NCI-H2196 (cell line): Measurements from ENCODE around the gene TBCD.

Experiments used
- DNase-seq: peaks from one replicate; lab custom pipeline; 2025; ENCODE audit not compliant: unreplicated experiment; lab: John Stamatoyannopoulos, UW

Gene TBCD

DNA sequence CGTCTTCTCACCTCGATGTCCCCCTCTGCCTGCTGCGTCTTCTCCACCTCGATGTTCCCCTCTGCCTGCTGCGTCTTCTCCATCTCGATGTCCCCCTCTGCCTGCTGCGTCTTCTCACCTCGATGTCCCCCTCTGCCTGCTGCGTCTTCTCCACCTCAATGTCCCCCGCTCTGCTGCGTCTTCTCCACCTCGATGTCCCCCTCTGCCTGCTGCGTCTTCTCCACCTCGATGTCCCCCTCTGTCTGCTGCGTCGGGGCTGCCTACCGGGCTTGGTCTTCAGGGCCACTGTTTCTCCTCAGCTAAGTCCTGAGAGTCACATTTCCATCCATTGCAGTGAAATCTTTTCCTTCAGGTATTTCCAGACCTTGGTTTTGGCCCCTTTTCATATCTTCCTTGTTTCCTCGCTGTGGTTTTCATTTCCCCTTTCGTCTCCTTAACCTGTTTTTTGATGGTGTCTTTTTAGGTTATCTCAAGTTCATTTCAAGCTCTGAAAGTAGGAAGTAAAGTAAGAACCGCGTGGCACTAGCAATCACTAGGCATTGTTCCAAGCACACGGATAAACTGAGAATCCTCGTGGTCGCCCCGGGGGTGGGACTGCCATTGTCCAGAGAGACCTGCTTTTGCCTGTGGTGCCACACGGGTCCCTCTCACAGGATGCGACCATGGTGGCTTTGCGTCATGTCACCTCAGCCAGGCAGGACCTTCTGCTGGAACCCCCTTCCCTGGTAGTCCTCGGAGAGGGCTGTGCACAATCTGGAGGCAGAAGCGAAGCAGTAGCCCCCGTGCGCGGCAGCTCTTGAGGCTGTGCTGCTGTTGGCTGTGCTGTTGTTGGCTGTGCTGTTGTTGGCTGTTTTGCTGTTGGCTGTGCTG, 97.4 kb downstream of the TBCD start:
- no peak for DNase-seq

DNA sequence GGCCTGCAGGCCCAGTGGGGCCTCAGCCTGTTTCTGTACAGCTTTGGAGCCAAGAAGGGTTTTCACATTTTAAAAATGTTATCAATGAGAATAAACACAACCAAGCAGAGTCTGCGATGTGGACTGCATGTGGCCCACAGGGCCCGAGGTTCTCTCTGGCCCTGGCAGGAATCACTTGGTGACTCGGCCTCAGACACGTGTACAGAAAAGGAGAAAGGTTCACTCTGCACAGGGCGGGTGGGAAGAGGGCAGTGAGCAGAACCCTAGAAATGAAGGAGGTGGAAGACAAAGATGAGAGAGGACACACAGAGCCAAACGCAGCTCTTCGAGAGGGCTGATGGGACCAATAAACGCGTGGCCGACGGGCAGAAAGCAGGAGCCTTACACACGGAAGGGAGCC, 99.5 kb downstream of the TBCD start:
- no peak for DNase-seq

DNA sequence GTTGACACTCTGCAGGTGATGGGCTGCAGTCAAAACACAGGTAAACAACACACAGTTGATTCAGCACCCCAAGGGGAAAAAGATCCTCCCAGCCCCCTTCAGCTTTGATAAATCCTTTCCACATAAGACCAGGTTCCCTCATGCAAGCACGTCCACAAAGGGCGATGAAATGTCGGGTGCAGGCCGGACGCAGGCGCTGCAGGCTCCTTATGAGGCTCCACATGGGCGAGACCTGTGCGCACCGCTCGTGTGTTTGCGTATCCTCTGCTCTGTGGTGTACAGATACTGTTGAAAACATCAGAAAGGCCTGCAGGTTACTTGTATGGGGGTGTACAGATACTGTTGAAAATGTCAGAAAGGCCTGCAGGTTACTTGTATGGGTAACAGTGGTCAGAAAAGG, 102.4 kb downstream of the TBCD start:
- no peak for DNase-seq

DNA sequence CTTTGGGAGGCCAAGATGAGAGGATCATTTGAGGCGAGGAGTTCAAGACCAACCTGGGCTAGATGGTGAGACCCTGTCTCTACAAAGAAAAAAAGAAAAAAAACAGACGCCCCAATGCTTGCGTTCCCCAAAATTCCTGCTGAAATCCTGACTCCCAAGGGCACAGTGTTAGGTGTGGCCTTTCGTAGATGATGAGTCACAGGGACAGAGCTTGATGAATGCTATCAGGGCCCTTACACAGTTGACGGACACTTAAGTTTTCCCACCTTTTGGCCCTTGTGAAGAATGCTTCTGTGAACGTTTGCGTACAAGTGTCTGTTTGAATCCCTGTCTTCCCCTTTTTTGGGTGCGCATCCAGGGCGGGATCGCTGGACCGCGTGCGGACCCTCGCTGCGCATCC, 104.5 kb downstream of the TBCD start:
- no peak for DNase-seq

DNA sequence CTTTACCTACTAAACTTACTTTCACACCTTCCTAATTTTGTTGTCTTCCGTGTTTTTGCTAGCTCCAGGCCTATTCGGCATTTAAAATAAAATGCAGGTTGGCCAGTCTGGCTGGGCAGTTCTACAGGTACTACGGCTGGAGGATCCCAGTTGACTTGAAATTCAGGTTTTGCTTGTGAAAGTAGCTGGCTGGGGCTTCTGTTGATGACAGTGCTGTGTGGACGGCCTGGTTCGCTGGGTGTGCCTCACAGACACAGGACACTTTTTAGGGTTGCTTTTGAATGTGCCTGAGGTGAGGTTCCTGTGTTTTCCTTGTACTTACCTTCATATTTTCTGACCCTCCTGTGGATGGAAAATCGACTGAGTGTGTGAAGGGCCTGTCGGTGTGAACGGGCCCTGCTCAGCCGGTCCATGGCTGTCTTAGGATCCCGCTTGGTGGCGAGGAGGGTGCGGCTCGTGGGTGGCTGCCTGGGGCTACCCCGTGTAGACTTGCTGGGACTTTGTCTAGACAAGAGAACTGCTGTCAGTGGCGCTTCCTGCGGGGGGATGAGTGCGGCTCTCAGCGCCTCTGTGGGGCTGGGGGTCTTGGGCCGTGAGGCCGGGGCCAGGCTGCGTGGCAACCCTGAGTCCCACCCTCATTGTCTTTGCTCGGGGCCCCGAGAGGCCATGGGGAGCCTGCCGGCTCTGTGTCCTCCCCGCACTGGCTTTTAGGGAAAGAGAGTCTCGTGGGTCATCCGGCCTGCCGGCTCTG, 106.7 kb downstream of the TBCD start:
- no peak for DNase-seq

DNA sequence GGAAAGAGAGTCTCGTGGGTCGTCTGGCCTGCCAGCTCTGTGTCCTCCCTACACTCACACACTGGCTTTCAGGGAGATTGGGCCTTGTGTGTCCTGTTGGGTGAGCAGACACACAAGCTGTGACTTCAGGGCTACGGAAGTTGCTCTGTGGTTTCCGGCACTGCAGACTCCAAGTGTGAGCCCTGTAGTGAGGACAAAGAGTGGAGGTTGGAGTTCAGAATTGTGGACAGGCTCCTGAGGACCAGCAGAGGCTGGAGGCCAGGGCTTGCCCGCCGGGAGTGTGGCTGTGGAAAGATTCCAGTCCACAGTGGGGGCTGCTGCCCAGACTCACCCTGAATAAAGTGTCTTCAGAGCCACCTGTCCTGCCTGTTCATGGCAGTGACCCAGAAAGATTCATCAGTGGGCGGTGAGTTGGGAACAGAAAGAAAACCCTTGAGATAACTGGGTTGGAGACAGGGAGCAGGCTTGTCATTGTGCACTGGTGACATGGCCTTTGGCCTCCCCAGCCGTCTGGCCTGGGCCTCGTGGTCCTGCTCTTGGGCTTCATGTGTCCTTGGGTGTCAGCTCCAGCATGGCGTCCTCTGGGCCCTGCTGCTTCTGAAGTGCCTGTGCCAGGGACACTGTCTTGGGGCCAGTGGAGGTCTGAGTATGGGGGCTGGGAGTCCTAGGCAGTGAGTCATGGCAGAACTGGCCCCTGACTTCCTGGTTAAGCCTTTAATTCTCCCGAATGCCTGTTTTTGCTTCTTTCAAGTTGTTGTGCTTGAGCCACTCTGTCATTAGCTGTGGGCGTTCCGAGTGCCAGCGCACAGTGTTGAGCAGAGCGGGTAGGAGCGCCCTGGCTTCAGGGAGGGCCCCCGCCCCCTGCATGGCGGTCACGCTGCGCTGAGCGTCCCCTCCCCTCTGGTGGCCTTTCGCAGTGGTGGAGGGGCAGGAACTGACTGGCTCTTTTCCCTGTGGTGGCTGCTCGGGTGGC, 107.9 kb downstream of the TBCD start:
- peak; percentile 24 for DNase-seq

DNA sequence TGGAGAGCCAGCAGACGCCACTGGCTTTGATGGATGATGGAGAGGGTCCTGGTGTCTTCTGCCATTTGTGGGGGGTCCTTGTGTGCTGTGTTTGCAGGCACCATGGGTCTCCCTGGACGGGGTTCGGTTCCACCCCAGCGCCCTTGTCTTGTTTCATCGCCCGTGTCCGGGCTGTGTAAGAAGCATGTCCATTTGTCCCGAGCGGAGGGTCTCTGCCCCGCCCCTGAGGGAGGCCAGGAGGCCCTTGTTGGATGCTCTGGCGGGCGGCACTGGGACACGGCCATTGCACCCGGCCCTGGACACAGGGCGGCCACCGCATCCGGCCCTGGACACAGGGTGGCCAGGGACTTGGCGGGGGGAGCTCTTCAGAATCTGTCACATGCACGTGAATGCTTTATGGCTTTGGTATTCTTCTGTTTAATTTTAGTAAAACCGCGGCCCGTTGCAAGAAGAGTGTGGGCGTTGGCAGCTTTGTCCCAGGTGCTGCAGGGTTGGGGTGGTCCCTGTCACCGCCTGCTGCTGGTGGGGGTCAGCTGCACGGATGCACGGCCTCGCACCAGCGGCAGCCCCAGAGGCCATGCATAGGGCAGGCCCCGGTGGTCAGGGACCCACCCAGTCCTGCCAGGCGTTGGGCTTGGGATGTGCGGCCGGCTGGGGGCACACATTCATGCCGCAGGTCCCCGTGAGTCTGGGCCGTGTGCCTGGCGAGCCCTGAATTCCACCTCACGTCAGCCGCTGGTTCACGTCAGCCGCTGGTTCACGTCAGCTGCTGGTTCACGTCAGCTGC, 108.9 kb downstream of the TBCD start:
- DNase-seq: no peak

DNA sequence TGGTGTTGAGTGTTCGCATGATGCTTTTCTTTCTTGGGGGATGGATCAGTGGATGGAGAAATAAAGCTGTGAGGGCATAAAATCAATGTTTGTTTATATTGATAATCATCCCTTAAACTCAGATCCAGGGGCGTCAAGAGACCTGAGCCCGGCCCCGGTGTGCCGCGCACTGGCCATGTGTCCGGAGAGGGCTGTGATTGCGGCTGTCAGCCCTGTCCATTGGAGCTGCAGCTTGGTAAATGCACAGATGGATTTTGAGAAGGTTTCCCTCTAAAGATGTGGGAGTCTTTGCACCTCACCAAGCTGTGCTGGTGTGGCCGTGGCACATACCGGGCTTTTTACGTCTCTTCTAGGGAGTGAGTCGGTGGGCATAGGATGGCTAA, 109.5 kb downstream of the TBCD start:
- DNase-seq: no peak

DNA sequence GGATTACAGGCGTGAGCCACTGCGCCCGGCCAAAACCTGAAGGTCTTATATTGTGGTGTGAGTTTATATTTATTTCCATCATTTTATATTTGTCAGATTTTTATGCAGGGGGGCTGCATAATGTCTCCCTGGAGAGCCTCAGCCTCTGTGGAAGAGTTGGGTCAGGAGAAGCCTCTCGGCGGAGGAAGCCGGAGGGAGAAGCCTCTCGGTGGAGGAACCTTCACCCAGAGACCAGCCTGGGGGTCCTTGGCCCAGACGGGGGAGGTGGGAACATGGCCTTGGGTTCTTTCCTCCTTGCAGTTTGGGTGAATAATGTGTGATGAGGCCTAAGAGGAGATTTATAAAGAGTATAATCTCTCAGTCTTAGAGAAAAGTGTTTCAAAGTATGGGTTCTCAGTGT, 110.3 kb downstream of the TBCD start:
- no peak for DNase-seq

DNA sequence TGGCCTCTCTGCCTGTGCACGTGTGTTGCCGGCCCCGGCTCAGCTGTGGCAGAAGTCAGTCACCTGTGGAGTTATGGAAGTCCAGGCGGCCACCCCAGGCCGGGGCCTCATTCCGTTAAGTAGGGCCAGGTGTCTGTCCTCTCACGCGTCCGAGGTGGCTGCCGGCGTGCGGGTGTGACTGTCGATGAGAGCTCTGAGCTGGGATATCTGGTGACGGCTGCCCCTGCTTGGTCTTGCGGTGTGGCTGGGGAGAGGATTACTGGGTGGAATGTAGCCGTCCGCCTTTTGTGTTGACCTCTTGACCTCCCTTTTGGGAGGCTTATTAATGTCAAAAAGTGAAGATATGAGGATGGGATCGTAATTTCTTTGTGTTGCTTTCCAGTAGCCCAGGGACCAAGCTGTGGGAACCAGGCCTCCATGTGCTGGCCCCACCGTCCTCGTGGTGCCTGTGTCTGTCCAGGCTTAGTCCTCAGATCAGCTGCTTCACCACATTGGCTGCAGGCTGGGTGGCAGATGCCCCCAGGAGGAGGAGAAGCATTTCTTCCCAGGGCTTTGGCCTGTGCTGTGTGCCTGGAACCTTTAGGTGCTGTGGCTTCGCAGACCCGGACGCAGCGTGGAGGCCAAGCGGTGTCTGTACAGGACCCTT, 111.0 kb downstream of the TBCD start:
- no peak for DNase-seq

DNA sequence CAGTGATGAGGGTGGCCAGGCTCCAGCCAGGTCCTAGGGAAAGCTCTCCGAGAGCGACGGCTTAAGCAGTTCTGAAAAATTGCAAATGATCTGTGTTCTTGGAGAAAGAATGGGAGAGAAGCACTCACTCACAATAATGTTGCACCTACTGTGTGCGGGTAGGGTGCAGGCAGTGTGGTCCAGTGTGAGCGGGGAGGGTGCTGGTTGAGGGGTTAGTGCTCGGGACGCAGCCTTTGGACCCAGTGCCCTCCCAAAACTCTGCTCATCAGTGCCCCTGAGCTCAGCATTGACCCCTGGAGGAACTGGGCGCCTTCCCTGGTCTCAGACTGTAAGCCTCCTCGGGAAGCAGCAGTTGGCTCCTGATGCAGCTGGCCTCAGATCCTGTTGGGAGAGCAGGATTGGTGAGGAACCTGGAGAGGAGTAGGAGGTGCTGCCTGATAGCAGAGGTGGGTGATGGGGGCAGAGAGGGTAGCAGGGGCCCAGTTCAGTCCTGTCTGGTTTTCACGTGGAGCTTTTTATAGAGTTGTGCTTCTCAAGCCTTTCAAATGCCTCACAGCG, 111.6 kb downstream of the TBCD start:
- no peak for DNase-seq

DNA sequence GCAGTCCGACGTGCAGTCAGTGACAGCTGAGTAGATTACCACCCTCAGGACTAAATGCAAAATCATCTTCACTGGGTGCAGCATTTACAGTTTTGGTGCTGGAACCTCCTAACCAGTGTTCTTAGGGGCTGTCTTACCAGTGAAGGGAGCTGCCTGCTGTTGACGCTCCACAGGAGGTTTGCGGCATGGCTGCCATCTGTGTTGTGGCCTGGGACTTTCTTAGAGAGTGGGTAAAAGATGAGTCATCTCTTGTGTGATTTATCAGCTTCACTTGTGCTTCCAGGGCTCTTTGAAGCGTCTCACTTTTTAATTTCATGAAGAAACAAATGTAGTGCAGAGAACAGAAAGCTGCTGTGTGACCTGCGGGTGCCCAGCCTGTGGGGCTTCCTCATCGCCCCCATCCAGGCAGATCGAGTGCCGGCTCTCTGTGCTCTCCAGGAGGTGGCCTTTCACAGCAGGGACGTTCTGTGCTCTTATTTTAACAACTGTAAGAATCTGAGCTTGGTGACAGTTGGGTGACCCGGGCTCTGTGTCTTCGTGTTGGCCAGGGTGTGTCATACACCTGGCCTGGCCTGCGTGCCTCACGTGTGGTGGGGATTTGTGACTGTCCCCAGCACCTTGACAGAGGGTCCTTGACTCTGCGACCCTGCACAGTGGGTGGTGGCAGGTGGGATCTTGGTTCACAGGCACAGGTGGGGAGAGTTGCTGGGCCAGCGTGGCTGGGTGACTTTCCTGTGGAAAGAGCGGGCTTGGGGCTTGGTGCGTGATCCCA, 112.3 kb downstream of the TBCD start:
- no peak for DNase-seq

DNA sequence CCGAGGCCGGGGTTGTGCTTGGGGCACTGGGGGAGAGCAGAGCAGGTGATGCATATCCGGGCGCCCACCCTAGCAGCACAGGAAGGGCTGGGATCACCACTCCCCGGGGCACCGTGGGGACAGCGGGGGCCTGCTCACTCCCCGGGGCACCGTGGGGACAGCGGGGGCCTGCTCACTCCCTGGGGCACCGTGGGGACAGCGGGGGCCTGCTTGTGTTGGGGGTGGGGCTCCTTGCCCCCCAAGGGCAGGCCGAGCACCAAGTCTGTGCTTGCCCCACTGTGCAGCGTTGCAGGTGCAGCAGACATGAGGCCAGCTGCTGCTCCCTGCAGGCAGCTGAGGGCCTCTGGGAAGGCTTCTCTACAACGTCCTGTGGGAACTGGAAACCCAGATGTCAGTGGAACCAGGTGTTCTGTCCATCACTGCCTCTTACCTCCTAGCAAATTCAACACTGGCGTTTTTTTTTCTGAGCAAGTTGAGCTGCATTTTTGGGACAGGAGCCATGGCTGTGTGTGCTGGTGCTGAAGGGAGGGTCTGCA, 112.9 kb downstream of the TBCD start:
- peak; percentile 32 for DNase-seq

DNA sequence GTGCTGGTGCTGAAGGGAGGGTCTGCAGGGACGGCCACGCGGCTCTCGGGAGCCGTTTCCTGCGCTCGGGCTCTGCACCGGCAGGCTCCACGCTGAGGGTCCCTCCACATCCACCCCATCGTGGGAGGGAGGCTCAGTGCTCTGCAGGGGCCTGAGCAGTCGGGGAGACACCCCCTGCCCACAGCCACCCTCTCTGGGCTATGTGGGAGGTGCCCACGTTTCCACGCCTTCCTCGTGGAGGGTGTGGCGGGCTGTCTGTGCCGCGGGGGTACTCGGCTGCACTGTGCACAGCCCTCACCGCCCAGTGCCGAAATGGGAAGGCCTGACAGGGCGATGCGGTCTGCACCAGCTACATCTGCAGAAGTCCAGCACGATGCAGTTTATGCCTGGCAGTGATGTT, 113.4 kb downstream of the TBCD start:
- no peak for DNase-seq

DNA sequence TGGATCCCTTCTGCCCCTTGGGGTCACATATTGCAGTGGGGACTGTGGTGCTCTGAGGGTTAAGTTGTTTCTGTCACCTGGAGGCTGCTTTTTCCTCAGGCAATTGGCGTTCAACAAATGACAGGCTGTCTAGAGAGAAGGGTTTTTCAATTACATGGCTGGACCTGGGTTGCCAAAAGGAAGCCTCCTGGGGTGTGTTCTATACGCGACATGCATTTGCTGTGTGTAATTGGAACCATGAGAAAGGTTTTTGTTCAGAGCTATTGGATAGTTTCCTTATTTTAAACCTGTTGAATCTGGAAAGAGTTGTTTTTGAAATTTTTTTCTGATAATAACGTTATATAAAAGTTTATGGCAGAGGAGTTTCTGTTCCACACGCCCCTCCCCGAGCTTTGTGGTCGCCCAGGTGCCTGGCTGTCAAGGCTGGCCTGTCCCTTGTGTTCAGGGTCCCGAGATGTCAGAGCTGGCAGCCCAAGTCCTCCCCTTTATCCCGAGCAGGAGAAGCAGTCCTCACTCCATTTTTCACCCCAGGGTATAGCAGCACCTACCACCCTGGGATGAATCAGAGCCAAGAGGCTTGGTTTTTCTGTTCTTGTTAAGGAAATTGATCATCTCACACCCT, 114.0 kb downstream of the TBCD start:
- DNase-seq: no peak

DNA sequence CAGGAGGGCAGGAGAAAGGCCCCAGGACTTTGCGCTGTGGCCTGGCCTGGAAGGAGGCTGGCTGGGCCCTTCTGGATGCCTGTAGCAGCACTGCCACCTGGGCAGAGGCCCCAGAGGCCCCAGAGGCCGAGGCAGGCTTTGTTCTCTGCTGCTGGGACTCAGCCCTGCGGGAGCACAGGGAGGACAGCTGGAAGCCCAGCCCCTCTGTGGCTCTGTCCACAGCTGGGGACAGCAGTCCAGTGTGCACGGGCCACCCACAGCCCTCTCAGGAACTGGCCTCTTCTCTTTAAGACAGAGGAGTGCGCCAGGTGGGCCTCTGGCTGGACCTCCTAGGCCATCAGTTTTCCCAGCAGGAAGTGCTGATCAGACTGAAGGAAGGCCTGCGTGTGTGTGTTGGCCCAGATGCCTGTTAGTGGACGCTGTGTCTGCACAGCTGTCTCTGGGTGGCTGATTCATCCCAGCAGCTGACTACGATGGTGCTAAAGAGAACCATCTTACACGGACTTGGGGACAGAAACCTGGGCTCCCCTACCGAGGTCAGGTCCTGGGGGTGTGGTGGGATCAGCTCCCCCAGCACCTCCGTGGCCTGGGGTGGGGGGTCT, 114.8 kb downstream of the TBCD start:
- DNase-seq: peak; percentile 36

DNA sequence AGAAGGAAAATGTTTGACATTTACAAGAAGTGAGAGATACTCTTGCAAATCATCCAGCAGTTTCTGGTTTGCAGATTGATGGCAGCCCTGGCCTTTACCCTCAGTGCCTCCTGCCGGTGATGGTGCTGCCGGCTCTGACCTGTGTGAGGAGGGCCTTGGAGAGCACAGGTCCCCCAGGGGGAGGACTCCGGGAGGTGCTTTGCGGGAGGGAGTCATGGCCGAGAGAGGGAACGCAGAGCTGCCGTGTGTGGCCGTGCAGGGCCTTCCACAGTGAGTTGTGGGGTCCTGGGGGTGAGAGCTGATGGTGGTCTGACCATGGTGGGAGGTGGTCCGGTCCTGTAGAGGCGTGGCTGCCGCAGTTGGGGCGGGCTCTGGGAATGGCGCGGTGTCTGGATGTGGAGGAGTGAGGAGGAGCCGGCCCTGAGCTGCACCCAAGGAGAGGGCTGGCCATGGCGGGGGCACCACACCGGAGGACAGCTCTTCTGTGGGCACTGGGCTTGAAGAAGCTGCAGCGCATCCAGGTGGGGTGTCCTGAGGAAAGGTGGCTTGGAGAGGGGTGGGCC, 116.0 kb downstream of the TBCD start:
- DNase-seq: no peak
